ENCODE measurements around the gene RAB17.

- TF ChIP-seq CTCF (IDR thresholded peaks at IDR 0.05): no peak
- no peak for TF ChIP-seq POLR2A (IDR thresholded peaks at IDR 0.05)
Measured at GRCh38 chr2:237596520-237597195, 6.1 kb upstream of the RAB17 start.

Data from adrenal gland (tissue), 5 donors.